ENCODE data around the gene ORM1.

- TF ChIP-seq, protein P1, sequence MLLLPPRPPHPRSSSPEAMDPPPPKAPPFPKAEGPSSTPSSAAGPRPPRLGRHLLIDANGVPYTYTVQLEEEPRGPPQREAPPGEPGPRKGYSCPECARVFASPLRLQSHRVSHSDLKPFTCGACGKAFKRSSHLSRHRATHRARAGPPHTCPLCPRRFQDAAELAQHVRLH (tag by site-specific recombination; IDR thresholded peaks at IDR 0.05) = no peak
- TF ChIP-seq, protein P2, sequence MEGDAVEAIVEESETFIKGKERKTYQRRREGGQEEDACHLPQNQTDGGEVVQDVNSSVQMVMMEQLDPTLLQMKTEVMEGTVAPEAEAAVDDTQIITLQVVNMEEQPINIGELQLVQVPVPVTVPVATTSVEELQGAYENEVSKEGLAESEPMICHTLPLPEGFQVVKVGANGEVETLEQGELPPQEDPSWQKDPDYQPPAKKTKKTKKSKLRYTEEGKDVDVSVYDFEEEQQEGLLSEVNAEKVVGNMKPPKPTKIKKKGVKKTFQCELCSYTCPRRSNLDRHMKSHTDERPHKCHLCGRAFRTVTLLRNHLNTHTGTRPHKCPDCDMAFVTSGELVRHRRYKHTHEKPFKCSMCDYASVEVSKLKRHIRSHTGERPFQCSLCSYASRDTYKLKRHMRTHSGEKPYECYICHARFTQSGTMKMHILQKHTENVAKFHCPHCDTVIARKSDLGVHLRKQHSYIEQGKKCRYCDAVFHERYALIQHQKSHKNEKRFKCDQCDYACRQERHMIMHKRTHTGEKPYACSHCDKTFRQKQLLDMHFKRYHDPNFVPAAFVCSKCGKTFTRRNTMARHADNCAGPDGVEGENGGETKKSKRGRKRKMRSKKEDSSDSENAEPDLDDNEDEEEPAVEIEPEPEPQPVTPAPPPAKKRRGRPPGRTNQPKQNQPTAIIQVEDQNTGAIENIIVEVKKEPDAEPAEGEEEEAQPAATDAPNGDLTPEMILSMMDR (tag by site-specific recombination; IDR thresholded peaks at IDR 0.05) = no peak
- no peak for TF ChIP-seq BCL11A (tag by site-specific recombination; IDR thresholded peaks at IDR 0.05; ENCODE audit: low read depth)
- no peak for TF ChIP-seq GFI1B (tag by site-specific recombination; IDR thresholded peaks at IDR 0.05)
- no peak for TF ChIP-seq ZNF311 (tag by site-specific recombination; IDR thresholded peaks at IDR 0.05; ENCODE audit: borderline replicate concordance)
- TF ChIP-seq ZNF830 (tag by site-specific recombination; IDR thresholded peaks at IDR 0.05; ENCODE audit: low read depth) = no peak
- no peak for TF ChIP-seq ZNF792 (tag by site-specific recombination; IDR thresholded peaks at IDR 0.05)
- TF ChIP-seq ZNF23 (tag by site-specific recombination; IDR thresholded peaks at IDR 0.05; ENCODE audit: borderline replicate concordance) = no peak
- TF ChIP-seq ZNF670 (tag by site-specific recombination; IDR thresholded peaks at IDR 0.05; ENCODE audit: low read depth) = no peak
- no peak for TF ChIP-seq ZNF211 (tag by site-specific recombination; IDR thresholded peaks at IDR 0.05; ENCODE audit: low read depth)
- TF ChIP-seq ZNF510 (tag by site-specific recombination; IDR thresholded peaks at IDR 0.05; ENCODE audit: insufficient replicate concordance) = no peak
- no peak for TF ChIP-seq ZBTB8A (tag by site-specific recombination; IDR thresholded peaks at IDR 0.05)
- TF ChIP-seq ZFP3 (tag by site-specific recombination; IDR thresholded peaks at IDR 0.05; ENCODE audit: low read depth) = no peak
- TF ChIP-seq ZEB2 (tag by site-specific recombination; IDR thresholded peaks at IDR 0.05) = no peak
These were observed 51.2 kb downstream of the ORM1 start for GRCh38 chr9:114373960-114374730.

All from HEK293 (cell line).